GM19238 (cell line): ENCODE measurements around the gene FMN2.
"Not testable (repeated sequence)": the region's sequence is repeated elsewhere in the genome, so short reads cannot be mapped to it uniquely, and the experiment has no call there.

ENCODE experiments used
- DNase-seq: peaks from one replicate; pipeline ENCODE4 v3.0.0; 2011; ENCODE audit warnings: low spot score; ENCODE audit not compliant: insufficient read length

Gene FMN2

GRCh38 chr1:240310226-240310925 lies 218.7 kb downstream of the FMN2 start:
- DNase-seq = no peak

- DNase-seq = no peak
Measured at GRCh38 chr1:240312872-240313271, 221.2 kb downstream of the FMN2 start.

GRCh38 chr1:240314845-240315801 lies 223.4 kb downstream of the FMN2 start:
- no peak for DNase-seq

GRCh38 chr1:240319998-240320397 lies 228.3 kb downstream of the FMN2 start:
- no peak for DNase-seq

- no peak for DNase-seq
Measured at GRCh38 chr1:240320659-240321058, 229.0 kb downstream of the FMN2 start.

- DNase-seq = no peak
Measured at GRCh38 chr1:240322943-240323342, 231.3 kb downstream of the FMN2 start.

- not testable (repeated sequence) for DNase-seq
Measured at GRCh38 chr1:240328382-240328781, 236.7 kb downstream of the FMN2 start.

GRCh38 chr1:240329443-240329842 lies 237.8 kb downstream of the FMN2 start:
- no peak for DNase-seq

- DNase-seq = no peak
Measured at GRCh38 chr1:240332672-240333071, 241.0 kb downstream of the FMN2 start.

GRCh38 chr1:240337781-240338180 lies 246.1 kb downstream of the FMN2 start:
- DNase-seq = no peak

GRCh38 chr1:240338837-240339236 lies 247.2 kb downstream of the FMN2 start:
- DNase-seq = no peak

- DNase-seq = no peak
Measured at GRCh38 chr1:240341365-240342250, 249.9 kb downstream of the FMN2 start.

GRCh38 chr1:240342251-240342625 lies 250.6 kb downstream of the FMN2 start:
- no peak for DNase-seq

- DNase-seq = no peak
Measured at GRCh38 chr1:240343045-240343444, 251.4 kb downstream of the FMN2 start.

GRCh38 chr1:240343966-240344365 lies 252.3 kb downstream of the FMN2 start:
- DNase-seq = no peak

GRCh38 chr1:240344918-240345317 lies 253.2 kb downstream of the FMN2 start:
- no peak for DNase-seq

GRCh38 chr1:240349695-240350094 lies 258.0 kb downstream of the FMN2 start:
- no peak for DNase-seq

- no peak for DNase-seq
Measured at GRCh38 chr1:240350910-240351331, 259.2 kb downstream of the FMN2 start.

- DNase-seq = no peak
Measured at GRCh38 chr1:240351690-240352089, 260.0 kb downstream of the FMN2 start.

- no peak for DNase-seq
Measured at GRCh38 chr1:240352769-240353168, 261.1 kb downstream of the FMN2 start.

GRCh38 chr1:240356568-240356967 lies 264.9 kb downstream of the FMN2 start:
- DNase-seq = no peak

GRCh38 chr1:240362046-240362445 lies 270.4 kb downstream of the FMN2 start:
- no peak for DNase-seq
